ENCODE measurements around the gene WIPF3.
A peak's percentile ranks its signal among the peaks of the same experiment; 100 is the strongest.

Gene WIPF3

DNA sequence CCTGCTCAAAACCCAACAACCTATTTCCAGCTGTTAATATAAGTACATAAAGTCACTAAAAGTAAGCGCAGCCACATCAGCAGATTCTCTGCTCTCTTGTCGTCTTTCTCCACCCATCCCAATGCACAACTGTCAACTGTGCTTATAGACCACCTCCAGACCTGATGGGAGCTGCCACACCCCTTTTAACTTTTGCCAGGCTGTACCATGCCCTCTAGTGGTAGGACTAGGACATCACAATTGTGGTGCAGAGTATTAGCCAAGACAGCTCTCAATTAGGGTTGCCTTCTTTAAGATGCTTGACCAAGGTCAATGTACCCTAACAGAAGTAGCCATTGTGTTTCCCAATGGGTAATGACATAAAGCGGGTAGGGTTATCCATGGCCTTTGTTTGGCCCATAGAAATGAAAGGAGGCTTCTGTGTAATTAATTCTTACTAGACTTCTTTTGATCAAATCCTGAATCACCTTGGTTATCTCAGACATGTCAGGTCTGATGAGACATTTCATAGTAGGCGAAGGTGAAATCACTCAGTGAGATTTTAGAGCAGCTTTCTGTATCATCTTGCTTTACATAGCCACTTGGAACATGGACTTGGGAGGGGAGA lies 115.2 kb downstream of the WIPF3 start:
- peak; percentile 49 for DNase-seq (ENCODE audit: extremely low read depth, low read depth)
- TF ChIP-seq CTCF (IDR thresholded peaks at IDR 0.05; ENCODE audit: low read depth, low read length, missing control alignments), result peak; percentile 93
- H3K4me3 ChIP-seq (replicated peaks; ENCODE audit: low read depth, low read length), result no peak overlapping the region

- DNase-seq (ENCODE audit: extremely low read depth, low read depth), result no peak
- no peak for TF ChIP-seq CTCF (IDR thresholded peaks at IDR 0.05; ENCODE audit: low read depth, low read length, missing control alignments)
- H3K4me3 ChIP-seq (replicated peaks; ENCODE audit: low read depth, low read length), result no peak overlapping the region
These were observed 116.8 kb downstream of the WIPF3 start for GRCh38 chr7:29922921-29923700.

DNA sequence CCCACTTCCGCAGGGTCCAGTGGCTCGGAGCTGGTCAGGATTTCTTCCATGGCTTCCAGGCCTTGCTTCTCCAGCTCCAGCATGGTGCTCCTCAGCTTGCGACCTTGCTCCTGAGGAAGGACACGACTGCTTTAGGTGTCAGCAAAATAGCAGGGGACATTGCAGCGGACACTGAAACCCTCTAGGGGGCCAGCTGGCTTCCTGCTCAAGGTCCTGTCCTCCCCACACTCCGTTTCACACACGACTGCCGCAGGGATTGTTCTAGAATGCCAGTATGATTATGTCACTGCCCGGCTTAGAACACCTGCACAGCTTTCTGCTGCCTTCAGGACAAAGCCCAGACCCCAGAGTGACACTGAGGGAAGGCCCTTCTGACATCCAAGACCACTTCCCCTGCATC lies 117.7 kb downstream of the WIPF3 start:
- DNase-seq (ENCODE audit: extremely low read depth, low read depth), result no peak
- TF ChIP-seq CTCF (IDR thresholded peaks at IDR 0.05; ENCODE audit: low read depth, low read length, missing control alignments), result no peak
- no peak overlapping the region for H3K4me3 ChIP-seq (replicated peaks; ENCODE audit: low read depth, low read length)

DNA sequence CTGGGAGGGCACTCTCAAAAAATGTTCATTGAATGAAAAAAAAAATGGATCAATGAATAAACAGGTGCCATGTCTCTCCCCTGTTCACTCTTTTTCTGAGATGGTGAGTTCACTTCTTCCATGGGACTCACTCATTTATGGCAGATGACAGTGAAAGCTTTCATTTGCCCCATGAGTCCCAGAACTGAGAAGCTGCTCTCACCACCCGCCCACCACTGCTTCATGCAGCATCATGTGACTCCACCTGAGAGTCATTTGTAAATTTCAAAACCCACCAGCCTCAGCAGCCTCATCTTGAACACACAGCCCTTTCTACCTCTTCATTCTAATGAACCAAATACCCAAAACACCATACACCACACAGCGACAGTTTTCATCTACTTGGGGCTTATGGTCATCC lies 118.4 kb downstream of the WIPF3 start:
- TF ChIP-seq CTCF (IDR thresholded peaks at IDR 0.05; ENCODE audit: low read depth, low read length, missing control alignments), result no peak
- no peak for DNase-seq (ENCODE audit: extremely low read depth, low read depth)
- no peak overlapping the region for H3K4me3 ChIP-seq (replicated peaks; ENCODE audit: low read depth, low read length)

GRCh38 chr7:29926216-29926615 lies 119.9 kb downstream of the WIPF3 start:
- TF ChIP-seq CTCF (IDR thresholded peaks at IDR 0.05; ENCODE audit: low read depth, low read length, missing control alignments), result no peak
- no peak overlapping the region for H3K4me3 ChIP-seq (replicated peaks; ENCODE audit: low read depth, low read length)

GRCh38 chr7:29926741-29927140 lies 120.4 kb downstream of the WIPF3 start:
- no peak for DNase-seq (ENCODE audit: extremely low read depth, low read depth)
- no peak overlapping the region for H3K4me3 ChIP-seq (replicated peaks; ENCODE audit: low read depth, low read length)
- no peak for TF ChIP-seq CTCF (IDR thresholded peaks at IDR 0.05; ENCODE audit: low read depth, low read length, missing control alignments)

More at GRCh38 chr7:29926216-29926615, 119.9 kb downstream of the WIPF3 start:
- no peak for DNase-seq (ENCODE audit: extremely low read depth, low read depth)
